HCT116 (cell line): ENCODE measurements around the gene HYCC2. TPM values are rescaled to one million over a fixed set of nuclear protein-coding genes. Genes with fewer than 3 reads are reported as not detected.
"Not testable (repeated sequence)": the region's sequence is repeated elsewhere in the genome, so short reads cannot be mapped to it uniquely, and the experiment has no call there.

Source experiments
- ATAC-seq: fragments of 200-7000 bp; cut with Tn5 transposase; 2 replicates; pipeline ENCODE4 v1.9.1; 2020; ENCODE audit warnings: mild to moderate bottlenecking, moderate library complexity
- BruUV-seq: library from RNA; stranded (reverse); fragments of 400-500 nt; replicated peaks from 2 replicates; lab custom pipeline; 2021; lab: Mats Ljungman, UMichigan
- CTCF ChIA-PET: fragments of 300-600 bp; sonication (Branson Sonifier 250); formaldehyde crosslinking; loops from one replicate; lab custom pipeline; 2021; ENCODE audit warnings: antibody characterized with exemption; lab: Charles Lee
- POLR2A ChIA-PET: fragments of 300-600, 350-600 bp; sonication (Branson Sonifier 250); formaldehyde crosslinking; loops from one replicate; lab custom pipeline; 2021; ENCODE audit warnings: antibody characterized with exemption; lab: Charles Lee
- RAD21 ChIA-PET, 2 experiments: fragments of 300-600 bp; sonication (Branson Sonifier 250); formaldehyde crosslinking; loops; one replicate each; lab custom pipeline; 2023; ENCODE audit warnings: low total read pairs in 2 of 2; ENCODE audit not compliant: uncharacterized antibody in 2 of 2, unreplicated experiment in 2 of 2, low non-redundant PET in 1 of 2; lab: Charles Lee
- DNase-seq: peaks from one replicate; pipeline ENCODE4 v3.0.0-alpha.2; 2010; ENCODE audit warnings: low read depth, low spot score
- H2AFZ ChIP-seq: fragments of 200-600 bp; shearing (Covaris generic), sonication (generic); 2 replicates; pipeline ENCODE4 v1.6.1; 2017; ENCODE audit warnings: low read depth, mixed run types, mixed read lengths, antibody characterized with exemption, low read length; ENCODE audit not compliant: poor library complexity, severe bottlenecking
- H3K27ac ChIP-seq: 2 replicates; pipeline ENCODE4 v1.5.1; 2012; ENCODE audit warnings: low read depth, low read length
- H3K27me3 ChIP-seq: fragments of 200-600 bp; sonication (generic); 2 replicates; pipeline ENCODE4 v1.6.1; 2016; ENCODE audit warnings: mixed run types, low read length, mixed read lengths; ENCODE audit not compliant: insufficient read depth
- H3K36me3 ChIP-seq, 2 experiments: fragments of 200-500 bp in 1 of 2; fragments of 200-600 bp in 1 of 2; sonication (Bioruptor generic) in 1 of 2; sonication (generic) in 1 of 2; 2 replicates each; pipeline versions ENCODE4 v1.5.1 to v1.6.1; 2014 to 2016; ENCODE audit warnings: low read length in 2 of 2, inconsistent platforms in 1 of 2, mixed read lengths in 1 of 2, mixed run types in 1 of 2; ENCODE audit not compliant: insufficient read depth in 2 of 2, control insufficient read depth in 1 of 2
- H3K4me1 ChIP-seq, 2 experiments: fragments of 200-600 bp in 1 of 2; sonication (generic) in 1 of 2; 2 replicates each; pipeline versions ENCODE4 v1.5.1 to v1.6.1; 2012 to 2017; ENCODE audit warnings: low read length in 2 of 2, inconsistent platforms in 1 of 2, mild to moderate bottlenecking in 1 of 2, mixed read lengths in 1 of 2, mixed run types in 1 of 2, moderate library complexity in 1 of 2; ENCODE audit not compliant: insufficient read depth in 2 of 2, control insufficient read depth in 1 of 2
- H3K4me2 ChIP-seq: fragments of 200-600 bp; sonication (generic); 2 replicates; pipeline ENCODE4 v1.6.1; 2017; ENCODE audit warnings: mixed run types, low read length, mixed read lengths
- H3K4me3 ChIP-seq, 2 experiments: fragments of 200-600 bp in 1 of 2; sonication (generic) in 1 of 2; replicated peaks in 1 of 2; 2 replicates each; pipeline ENCODE4 v1.5.1; 2011 to 2016; ENCODE audit warnings: low read length in 2 of 2, control low read depth in 1 of 2, low read depth in 1 of 2, mild to moderate bottlenecking in 1 of 2, mixed read lengths in 1 of 2, mixed run types in 1 of 2
- H3K79me2 ChIP-seq: fragments of 200-600 bp; sonication (generic); 2 replicates; pipeline ENCODE4 v1.6.1; 2017; ENCODE audit warnings: mild to moderate bottlenecking, mixed run types, low read length, moderate library complexity, mixed read lengths; ENCODE audit not compliant: insufficient read depth
- H3K9ac ChIP-seq: fragments of 200-600 bp; sonication (generic); 2 replicates; pipeline ENCODE4 v1.6.1; 2016; ENCODE audit warnings: low read length, mixed read lengths
- H3K9me2 ChIP-seq: fragments of 200-600 bp; sonication (generic), shearing (Covaris generic); 2 replicates; pipeline ENCODE4 v1.6.1; 2017; ENCODE audit warnings: mixed run types, mild to moderate bottlenecking, moderate library complexity; ENCODE audit not compliant: insufficient read depth
- H3K9me3 ChIP-seq, 2 experiments: fragments of 200-500 bp in 1 of 2; fragments of 200-600 bp in 1 of 2; sonication (Bioruptor generic) in 1 of 2; sonication (generic) in 1 of 2; 2 replicates each; pipeline ENCODE4 v1.6.1; 2014 to 2017; ENCODE audit warnings: low read length in 2 of 2, mixed read lengths in 2 of 2, inconsistent platforms in 1 of 2, low read depth in 1 of 2, mild to moderate bottlenecking in 1 of 2, mixed run types in 1 of 2, moderate library complexity in 1 of 2; ENCODE audit not compliant: control insufficient read depth in 1 of 2, insufficient read depth in 1 of 2
- H4K20me1 ChIP-seq: fragments of 200-600 bp; sonication (generic), shearing (Covaris generic); 2 replicates; pipeline ENCODE4 v1.6.1; 2017; ENCODE audit warnings: mixed run types, mild to moderate bottlenecking, moderate library complexity; ENCODE audit not compliant: insufficient read depth
- EZH2phosphoT487 ChIP-seq: fragments of 200-600 bp; IDR thresholded peaks from 2 replicates; pipeline ENCODE4 v1.6.1; 2018; ENCODE audit warnings: antibody characterized with exemption, borderline replicate concordance
- JUND ChIP-seq: IDR thresholded peaks from 2 replicates; pipeline ENCODE4 v1.6.1; 2012
- SIN3A ChIP-seq: IDR thresholded peaks from 2 replicates; pipeline ENCODE4 v1.6.1; 2012; ENCODE audit warnings: low read depth
- SP1 ChIP-seq: IDR thresholded peaks from 2 replicates; pipeline ENCODE4 v1.6.1; 2012; ENCODE audit warnings: low read depth
- SRF ChIP-seq: IDR thresholded peaks from 2 replicates; pipeline ENCODE4 v1.6.1; 2012; ENCODE audit warnings: low read depth
- ZNF274 ChIP-seq: fragments of 200-500 bp; sonication (Bioruptor generic); IDR thresholded peaks from 2 replicates; pipeline ENCODE4 v1.6.1; 2014; ENCODE audit warnings: mild to moderate bottlenecking, low read depth, low read length, inconsistent platforms
- intact Hi-C: fragments of 100-400 bp; cut with micrococcal nuclease; formaldehyde crosslinking; loops from 2 replicates; pipeline ENCODE4 v1.10.0; 2022
- total RNA-seq: library from RNA; stranded (reverse); gene quantifications from one replicate; pipeline ENCODE4 v1.2.1, GENCODE V29; 2021; ENCODE audit not compliant: unreplicated experiment
- TF ChIP-seq, protein P1 (sequence below), 3 experiments: fragments of 200-600 bp in 1 of 3; sonication (generic) in 1 of 3; IDR thresholded peaks in 2 of 3; conservative IDR thresholded peaks in 1 of 3; 2 replicates each; pipeline ENCODE4 v1.5.1; 2012 to 2017; ENCODE audit warnings: low read depth in 2 of 3, low read length in 2 of 3, antibody characterized with exemption in 1 of 3, borderline replicate concordance in 1 of 3, control low read depth in 1 of 3, mild to moderate bottlenecking in 1 of 3, mixed read lengths in 1 of 3, mixed run types in 1 of 3, moderate library complexity in 1 of 3; ENCODE audit not compliant: insufficient read depth in 1 of 3

The HYCC2 gene
- total RNA-seq, 1 experiment from 2014 or later: 9.9 TPM

DNA sequence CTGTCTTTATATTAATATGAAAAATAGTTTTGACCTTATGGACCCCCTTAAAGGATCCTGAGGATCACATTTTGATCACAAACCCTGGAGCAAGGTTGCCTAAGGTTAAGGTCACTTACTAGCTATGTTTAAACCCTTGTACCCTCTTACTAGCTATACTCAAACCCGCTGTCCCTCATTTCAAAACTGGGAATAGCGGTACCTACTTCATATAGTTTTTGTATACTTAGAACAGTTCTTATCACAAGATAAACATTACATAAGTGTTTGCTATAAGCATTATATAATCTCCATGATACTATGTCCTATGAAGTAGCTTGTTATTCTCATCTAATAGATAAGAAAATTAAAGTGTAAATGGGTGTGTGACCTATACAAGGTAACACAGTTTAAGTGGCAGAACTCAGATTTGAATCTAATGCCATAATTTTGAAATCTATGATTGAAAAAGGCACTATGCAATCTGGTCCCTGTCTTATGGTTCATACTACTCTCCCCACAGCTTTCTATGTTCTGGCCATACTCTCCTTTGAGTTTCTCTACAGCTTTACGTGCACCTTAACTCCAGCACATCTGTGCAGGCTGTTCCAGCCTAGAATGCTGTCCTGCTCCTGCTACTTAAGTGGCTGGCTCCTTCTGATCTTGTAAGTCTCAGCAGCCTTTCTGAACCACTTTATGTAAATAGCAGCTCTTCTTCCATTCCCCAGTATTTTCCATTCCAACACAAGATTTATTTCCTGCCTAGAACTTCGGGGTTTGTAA, 30.4 kb downstream of the HYCC2 start (continued):
- TF ChIP-seq SRF (no peak), SIN3A (no peak), ZNF274 (no peak), SP1 (no peak), JUND (no peak), EZH2phosphoT487 (no peak)
- TF ChIP-seq, protein P1, sequence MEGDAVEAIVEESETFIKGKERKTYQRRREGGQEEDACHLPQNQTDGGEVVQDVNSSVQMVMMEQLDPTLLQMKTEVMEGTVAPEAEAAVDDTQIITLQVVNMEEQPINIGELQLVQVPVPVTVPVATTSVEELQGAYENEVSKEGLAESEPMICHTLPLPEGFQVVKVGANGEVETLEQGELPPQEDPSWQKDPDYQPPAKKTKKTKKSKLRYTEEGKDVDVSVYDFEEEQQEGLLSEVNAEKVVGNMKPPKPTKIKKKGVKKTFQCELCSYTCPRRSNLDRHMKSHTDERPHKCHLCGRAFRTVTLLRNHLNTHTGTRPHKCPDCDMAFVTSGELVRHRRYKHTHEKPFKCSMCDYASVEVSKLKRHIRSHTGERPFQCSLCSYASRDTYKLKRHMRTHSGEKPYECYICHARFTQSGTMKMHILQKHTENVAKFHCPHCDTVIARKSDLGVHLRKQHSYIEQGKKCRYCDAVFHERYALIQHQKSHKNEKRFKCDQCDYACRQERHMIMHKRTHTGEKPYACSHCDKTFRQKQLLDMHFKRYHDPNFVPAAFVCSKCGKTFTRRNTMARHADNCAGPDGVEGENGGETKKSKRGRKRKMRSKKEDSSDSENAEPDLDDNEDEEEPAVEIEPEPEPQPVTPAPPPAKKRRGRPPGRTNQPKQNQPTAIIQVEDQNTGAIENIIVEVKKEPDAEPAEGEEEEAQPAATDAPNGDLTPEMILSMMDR (IDR thresholded peaks at IDR 0.05 in 2 of 3, conservative IDR thresholded peaks at IDR 0.05 in 1 of 3; ENCODE audit: borderline replicate concordance in 1 of 3, insufficient read depth in 1 of 3, low read depth in 2 of 3, low read length in 2 of 3): no peak

DNA sequence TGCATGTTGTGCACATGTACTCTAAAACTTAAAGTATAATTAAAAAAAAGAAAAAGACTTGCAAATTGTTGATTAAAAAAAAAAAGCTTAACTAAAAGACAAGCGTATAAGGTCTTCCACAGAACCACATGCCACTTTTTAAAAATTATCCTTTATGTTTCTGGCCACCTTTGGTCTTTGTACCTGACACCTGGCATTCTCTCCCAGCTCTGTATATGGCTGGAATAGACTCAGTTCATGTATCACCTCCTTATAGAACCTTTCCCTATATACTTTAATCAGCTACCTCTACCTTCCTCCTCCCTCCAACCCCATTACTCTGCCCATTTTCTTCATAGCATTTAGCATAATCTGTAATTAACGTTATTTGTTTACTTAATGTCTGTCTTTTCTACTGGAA, 32.6 kb downstream of the HYCC2 start:
- H3K27ac ChIP-seq: no peak overlapping the region
- no peak overlapping the region for H2AFZ ChIP-seq
- H4K20me1 ChIP-seq: no peaks in the 10 kb centered on the region
- no peaks in the 10 kb centered on the region for H3K4me1 ChIP-seq
- no peak for ATAC-seq
- H3K79me2 ChIP-seq: no peaks in the 10 kb centered on the region
- H3K36me3 ChIP-seq: no peaks in the 10 kb centered on the region
- no peaks in the 10 kb centered on the region for H3K9me3 ChIP-seq
- H3K4me3 ChIP-seq: no peak overlapping the region
- H3K9ac ChIP-seq: no peak overlapping the region
- TF ChIP-seq, protein P1 (IDR thresholded peaks at IDR 0.05 in 2 of 3, conservative IDR thresholded peaks at IDR 0.05 in 1 of 3; ENCODE audit: borderline replicate concordance in 1 of 3, insufficient read depth in 1 of 3, low read depth in 2 of 3, low read length in 2 of 3): no peak
- no peak for TF ChIP-seq EZH2phosphoT487
- TF ChIP-seq, all 23 proteins: peak for 0
- POLR2A ChIA-PET: no interaction called here
- Histone ChIP-seq H3K27me3 (no peaks in the 10 kb centered on the region), H3K9me2 (no peaks in the 10 kb centered on the region), H3K4me2 (no peak overlapping the region)
- BruUV-seq: no TSS peak
- CTCF ChIA-PET: no interaction called here
- no peak for DNase-seq
- RAD21 ChIA-PET: interaction anchor here in 1 of 2 experiments (0.6 kb wide), 1 partner anchor 36 kb away, joined by 3 read pairs; no protein-coding TSS in a partner anchor
- intact Hi-C loops: no loop called here

DNA sequence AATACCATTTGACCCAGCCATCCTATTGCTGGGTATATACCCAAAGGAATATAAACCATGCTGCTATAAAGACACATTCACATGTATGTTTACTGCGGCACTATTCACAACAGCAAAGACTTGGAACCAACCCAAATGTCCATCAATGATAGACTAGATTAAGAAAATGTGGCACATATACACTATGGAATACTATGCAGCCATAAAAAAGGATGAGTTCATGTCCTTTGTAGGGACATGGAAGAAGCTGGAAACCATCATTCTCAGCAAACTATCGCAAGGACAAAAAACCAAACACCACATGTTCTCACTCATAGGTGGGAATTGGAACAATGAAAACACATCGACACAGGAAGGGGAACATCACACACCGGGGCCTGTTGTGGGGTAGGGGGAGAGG, 33.1 kb downstream of the HYCC2 start:
- H3K4me1 ChIP-seq, H4K20me1 ChIP-seq, H3K9me2 ChIP-seq, H3K4me2 ChIP-seq, BruUV-seq, H3K4me3 ChIP-seq, H3K27me3 ChIP-seq, CTCF ChIA-PET, intact Hi-C loops, H3K9me3 ChIP-seq, H3K27ac ChIP-seq, DNase-seq, POLR2A ChIA-PET, H3K9ac ChIP-seq, ATAC-seq, H2AFZ ChIP-seq, H3K79me2 ChIP-seq, H3K36me3 ChIP-seq: not testable (repeated sequence)
- RAD21 ChIA-PET: interaction anchor here in 1 of 2 experiments (0.6 kb wide), 1 partner anchor 36 kb away, joined by 3 read pairs; no protein-coding TSS in a partner anchor
